ENCODE data around the gene GPHN. TPM values are rescaled to one million over a fixed set of nuclear protein-coding genes. Genes with fewer than 3 reads are reported as not detected.

GPHN gene
- total RNA-seq, 1 donor from 2014 or later, result 32.1 TPM

DNA sequence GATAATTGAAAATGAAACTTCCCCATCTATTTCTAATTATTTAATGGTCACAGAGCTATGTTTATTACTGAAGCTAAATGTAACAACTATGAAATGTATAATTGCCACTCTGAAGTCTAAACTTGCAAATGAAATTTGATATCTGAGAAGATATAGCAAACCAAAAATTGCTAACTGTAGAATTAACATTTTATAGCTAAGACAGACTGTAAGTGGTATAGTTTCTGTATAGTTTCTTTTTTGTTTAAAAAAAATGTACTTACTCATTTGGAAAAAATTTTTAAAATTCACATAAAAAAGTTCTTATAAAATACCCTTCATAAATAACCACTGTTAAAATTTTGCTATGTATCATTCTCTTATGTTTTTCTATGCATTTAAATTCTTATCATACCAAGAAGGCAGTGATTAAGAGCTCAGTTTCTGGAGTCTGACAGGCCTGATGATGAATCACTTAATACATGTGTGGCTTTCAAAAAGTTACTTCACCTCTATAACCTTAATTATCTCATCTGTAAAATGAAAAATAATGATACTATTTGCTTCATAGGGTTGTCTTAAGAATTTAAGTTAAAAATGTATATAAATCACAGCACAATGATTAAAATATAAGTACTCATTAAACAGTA, 466.6 kb downstream of the GPHN start:
- peaks cover 4% of the 10 kb centered on the region for H3K36me3 Mint-ChIP-seq
- no peaks in the 10 kb centered on the region for H3K27me3 Mint-ChIP-seq (ENCODE audit: low read depth)
- H3K27ac Mint-ChIP-seq, result peak overlapping the region; percentile 90
- DNase-seq (ENCODE audit: low spot score in 2 of 2, unreplicated experiment in 2 of 2), result no peak
- H3K9me3 Mint-ChIP-seq, result no peaks in the 10 kb centered on the region
- no peak overlapping the region for H3K4me3 Mint-ChIP-seq
- TF ChIP-seq, protein P1, sequence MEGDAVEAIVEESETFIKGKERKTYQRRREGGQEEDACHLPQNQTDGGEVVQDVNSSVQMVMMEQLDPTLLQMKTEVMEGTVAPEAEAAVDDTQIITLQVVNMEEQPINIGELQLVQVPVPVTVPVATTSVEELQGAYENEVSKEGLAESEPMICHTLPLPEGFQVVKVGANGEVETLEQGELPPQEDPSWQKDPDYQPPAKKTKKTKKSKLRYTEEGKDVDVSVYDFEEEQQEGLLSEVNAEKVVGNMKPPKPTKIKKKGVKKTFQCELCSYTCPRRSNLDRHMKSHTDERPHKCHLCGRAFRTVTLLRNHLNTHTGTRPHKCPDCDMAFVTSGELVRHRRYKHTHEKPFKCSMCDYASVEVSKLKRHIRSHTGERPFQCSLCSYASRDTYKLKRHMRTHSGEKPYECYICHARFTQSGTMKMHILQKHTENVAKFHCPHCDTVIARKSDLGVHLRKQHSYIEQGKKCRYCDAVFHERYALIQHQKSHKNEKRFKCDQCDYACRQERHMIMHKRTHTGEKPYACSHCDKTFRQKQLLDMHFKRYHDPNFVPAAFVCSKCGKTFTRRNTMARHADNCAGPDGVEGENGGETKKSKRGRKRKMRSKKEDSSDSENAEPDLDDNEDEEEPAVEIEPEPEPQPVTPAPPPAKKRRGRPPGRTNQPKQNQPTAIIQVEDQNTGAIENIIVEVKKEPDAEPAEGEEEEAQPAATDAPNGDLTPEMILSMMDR (IDR thresholded peaks at IDR 0.05; ENCODE audit: unreplicated experiment), result no peak
- peaks cover 33% of the 10 kb centered on the region for H3K4me1 Mint-ChIP-seq

DNA sequence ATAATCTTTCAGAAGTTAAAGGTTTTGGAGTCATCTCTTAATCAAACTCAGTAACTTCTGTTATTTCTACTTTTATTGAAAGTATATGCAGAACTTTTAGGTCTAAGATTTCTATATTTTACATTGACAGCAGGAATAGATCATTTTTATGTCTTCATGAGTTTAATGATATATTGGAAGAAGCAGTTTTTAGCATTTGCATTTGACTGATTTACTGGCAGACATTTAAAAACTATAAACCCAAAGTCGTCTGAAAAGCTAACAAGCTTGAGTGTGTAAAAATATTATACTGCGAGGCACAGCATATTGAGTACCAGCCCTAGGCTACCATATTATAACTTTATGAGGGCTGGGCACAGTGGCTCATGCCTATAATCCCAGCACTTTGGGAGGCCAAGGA, 467.3 kb downstream of the GPHN start:
- H3K36me3 Mint-ChIP-seq, result peaks cover 4% of the 10 kb centered on the region
- peaks cover 39% of the 10 kb centered on the region for H3K4me1 Mint-ChIP-seq
- TF ChIP-seq, protein P1 (IDR thresholded peaks at IDR 0.05; ENCODE audit: unreplicated experiment), result no peak
- H3K4me3 Mint-ChIP-seq, result no peak overlapping the region
- no peak for DNase-seq (ENCODE audit: low spot score in 2 of 2, unreplicated experiment in 2 of 2)
- H3K27me3 Mint-ChIP-seq (ENCODE audit: low read depth), result no peaks in the 10 kb centered on the region
- H3K27ac Mint-ChIP-seq, result peak overlapping the region; percentile 47
- H3K9me3 Mint-ChIP-seq, result no peaks in the 10 kb centered on the region

DNA sequence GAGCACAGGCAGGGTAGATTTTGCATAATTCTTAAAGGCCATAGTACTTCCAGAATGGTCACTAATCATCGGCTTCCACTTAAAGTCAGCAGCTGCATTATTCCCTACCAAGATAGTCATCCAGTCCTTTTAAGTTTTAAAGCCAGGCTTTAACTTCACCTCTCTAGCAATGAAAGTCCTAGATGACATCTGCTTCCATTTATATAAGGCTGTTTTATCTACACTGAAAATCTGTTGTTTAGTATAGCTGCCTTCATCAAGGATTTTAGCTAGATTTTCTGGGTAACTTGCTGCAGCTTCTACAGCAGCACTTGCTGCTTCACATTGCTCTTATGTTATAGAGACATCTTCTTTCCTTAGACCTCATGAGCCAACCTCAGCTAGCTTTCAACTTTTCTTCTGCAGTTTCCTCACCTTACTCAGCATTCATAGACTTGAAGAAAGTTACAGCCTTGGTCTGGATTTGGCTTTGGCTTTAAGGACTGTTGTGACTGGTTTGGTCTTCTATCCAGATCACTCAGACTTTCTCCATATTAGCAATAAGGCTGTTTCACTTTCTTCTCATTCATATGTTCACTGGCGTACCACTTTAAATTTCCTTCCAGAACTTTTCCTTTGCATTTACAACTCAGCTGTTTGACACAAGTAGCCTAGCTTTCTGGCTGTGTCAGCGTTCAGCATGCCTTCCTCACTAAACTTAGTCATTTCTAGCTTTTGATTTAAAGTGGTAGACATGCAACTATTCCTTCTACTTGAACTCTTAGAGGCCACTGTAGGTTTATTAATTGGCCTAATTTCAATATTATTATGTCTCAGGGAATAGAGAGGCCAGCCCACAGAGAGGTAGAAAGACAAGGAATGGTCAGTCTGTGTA, 471.4 kb downstream of the GPHN start:
- Mint-ChIP-seq H3K36me3 (no peaks in the 10 kb centered on the region), H3K4me1 (peaks cover 43% of the 10 kb centered on the region), H3K4me3 (no peak overlapping the region), H3K9me3 (no peaks in the 10 kb centered on the region), H3K27me3 (ENCODE audit: low read depth) (no peaks in the 10 kb centered on the region), H3K27ac (peak overlapping the region; percentile 27)
- TF ChIP-seq, protein P1 (IDR thresholded peaks at IDR 0.05; ENCODE audit: unreplicated experiment), result no peak
- DNase-seq (ENCODE audit: low spot score in 2 of 2, unreplicated experiment in 2 of 2), result no peak

DNA sequence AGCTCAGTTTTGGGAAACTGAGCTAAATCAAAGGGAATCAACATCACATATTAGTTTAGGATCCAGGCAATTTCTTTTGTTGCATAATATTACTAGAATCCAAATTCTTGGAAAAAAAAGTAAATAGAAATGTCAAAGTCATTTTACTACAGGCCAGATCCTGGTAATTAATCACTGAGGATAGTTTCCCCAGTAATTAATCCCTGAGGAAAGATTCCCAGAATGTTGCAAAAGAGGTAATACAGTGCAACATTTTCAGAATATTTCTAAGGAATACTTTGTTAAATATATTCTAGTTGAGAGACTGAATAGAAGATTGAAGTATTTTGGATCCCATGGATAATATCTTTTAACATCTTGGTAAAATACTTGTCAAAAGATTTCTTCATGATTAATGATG, 474.3 kb downstream of the GPHN start:
- TF ChIP-seq, protein P1 (IDR thresholded peaks at IDR 0.05; ENCODE audit: unreplicated experiment), result no peak
- H3K27ac Mint-ChIP-seq, result no peak overlapping the region
- DNase-seq (ENCODE audit: low spot score in 2 of 2, unreplicated experiment in 2 of 2), result no peak
- H3K36me3 Mint-ChIP-seq, result no peaks in the 10 kb centered on the region
- no peak overlapping the region for H3K4me3 Mint-ChIP-seq
- H3K9me3 Mint-ChIP-seq, result no peaks in the 10 kb centered on the region
- H3K27me3 Mint-ChIP-seq (ENCODE audit: low read depth), result no peaks in the 10 kb centered on the region
- peaks cover 33% of the 10 kb centered on the region for H3K4me1 Mint-ChIP-seq

DNA sequence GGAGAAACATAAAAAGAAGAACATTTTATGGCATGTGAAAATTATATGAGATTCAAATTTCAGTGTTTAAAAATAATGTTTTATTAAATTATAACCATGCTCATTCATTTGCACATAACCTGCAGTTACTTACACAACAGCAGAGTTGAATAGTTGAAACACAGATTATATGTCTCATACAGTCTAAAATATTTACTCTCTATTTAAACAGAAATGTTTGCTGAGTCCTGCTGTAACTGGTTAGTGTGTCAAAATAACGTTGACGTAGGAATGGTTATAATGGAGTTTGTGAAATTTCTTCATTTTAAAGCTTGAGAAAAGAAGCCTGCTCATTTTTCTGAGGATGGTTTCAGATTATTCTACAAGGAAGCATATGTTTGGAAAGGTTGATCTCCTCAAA, 484.8 kb downstream of the GPHN start:
- Mint-ChIP-seq H3K27me3 (ENCODE audit: low read depth) (no peaks in the 10 kb centered on the region), H3K27ac (no peak overlapping the region)

More for the DNA sequence above, 484.8 kb downstream of the GPHN start:
- no peaks in the 10 kb centered on the region for H3K4me1 Mint-ChIP-seq
- H3K4me3 Mint-ChIP-seq, result no peak overlapping the region
- TF ChIP-seq, protein P1 (IDR thresholded peaks at IDR 0.05; ENCODE audit: unreplicated experiment), result no peak
- no peaks in the 10 kb centered on the region for H3K9me3 Mint-ChIP-seq
- H3K36me3 Mint-ChIP-seq, result peaks cover 9% of the 10 kb centered on the region
- DNase-seq (ENCODE audit: low spot score in 2 of 2, unreplicated experiment in 2 of 2), result no peak

Measured in mesothelial cell of epicardium (in vitro differentiated cells).